Inflammatory macrophage (primary cell): ENCODE measurements around the gene TMEM51.

Experiments used
- DNase-seq, 2 donors: peaks; one replicate each; pipeline ENCODE4 v3.0.0-alpha.2; 2020 to 2022

Gene TMEM51

DNA sequence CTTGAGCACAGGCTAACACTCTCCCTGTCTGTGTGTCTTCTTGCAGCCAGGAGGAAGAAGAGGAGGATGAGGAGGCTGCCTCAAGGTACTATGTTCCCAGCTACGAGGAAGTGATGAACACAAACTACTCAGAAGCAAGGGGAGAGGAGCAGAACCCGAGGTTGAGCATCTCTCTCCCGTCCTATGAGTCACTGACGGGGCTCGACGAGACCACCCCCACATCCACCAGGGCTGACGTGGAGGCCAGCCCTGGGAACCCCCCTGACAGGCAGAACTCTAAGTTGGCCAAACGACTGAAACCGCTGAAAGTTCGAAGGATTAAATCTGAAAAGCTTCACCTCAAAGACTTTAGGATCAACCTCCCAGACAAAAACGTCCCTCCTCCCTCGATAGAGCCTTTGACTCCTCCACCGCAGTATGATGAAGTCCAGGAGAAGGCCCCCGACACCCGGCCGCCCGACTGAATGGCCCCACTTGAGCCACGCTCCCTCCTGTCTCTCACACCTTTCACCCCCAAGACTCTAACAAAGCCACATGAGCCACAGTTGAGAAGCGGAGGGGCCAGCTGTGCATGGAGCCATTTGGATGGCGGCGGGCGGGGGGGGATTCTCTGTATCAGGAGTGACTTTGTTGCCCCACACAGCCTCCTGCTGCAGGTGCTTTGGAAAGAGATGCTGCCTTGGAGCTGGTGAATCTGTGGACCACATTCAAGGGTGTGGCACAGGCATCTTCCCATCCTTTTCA, 65.9 kb downstream of the TMEM51 start:
- no peak for DNase-seq

DNA sequence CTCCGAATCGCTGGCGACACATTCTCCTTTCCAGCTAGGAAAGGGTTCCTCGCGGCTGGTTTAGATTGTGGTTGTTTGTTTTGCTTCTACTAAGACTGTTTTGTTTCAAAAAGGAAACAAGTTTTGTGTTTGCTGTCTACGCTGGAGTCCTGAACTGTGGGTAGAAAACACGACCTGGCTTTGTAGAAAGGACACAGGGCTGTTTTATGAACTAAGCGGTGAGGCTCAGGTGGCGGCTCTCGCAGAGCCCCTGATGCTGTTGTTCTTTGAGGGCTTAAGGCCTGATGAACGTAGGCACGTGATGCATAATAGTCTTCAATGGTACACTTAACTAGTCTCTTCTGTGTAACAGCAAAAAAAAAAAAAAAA, 66.5 kb downstream of the TMEM51 start:
- no peak for DNase-seq

DNA sequence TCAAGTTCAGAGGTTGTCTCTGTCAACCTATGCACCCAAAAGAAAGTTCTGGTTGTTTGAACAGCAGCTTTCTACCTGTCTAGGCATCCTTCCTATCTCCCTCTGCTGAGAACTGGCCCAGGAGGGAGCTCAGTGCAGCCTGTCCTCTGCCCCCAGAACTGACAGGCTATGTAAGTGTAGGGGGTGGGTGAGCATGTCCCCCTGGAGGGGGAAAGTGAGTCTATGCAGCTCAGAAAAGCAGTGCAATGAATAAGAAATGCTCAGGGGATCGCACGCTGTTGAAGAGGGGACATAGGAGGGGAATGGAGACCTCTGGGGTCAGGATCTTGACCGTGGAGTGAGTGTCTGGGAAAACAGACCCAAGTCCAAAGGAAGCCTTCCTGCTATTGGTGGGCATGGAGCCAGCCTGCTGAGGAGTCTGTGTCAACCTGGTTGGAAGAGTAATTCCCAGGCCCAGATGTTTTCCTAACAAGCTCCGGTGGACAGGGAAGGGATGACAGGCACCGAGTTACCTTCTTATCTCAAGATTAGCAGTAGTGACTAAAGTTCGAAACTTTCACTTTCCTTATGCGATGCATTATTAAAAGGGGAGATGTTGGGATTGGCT, 67.4 kb downstream of the TMEM51 start:
- no peak for DNase-seq

DNA sequence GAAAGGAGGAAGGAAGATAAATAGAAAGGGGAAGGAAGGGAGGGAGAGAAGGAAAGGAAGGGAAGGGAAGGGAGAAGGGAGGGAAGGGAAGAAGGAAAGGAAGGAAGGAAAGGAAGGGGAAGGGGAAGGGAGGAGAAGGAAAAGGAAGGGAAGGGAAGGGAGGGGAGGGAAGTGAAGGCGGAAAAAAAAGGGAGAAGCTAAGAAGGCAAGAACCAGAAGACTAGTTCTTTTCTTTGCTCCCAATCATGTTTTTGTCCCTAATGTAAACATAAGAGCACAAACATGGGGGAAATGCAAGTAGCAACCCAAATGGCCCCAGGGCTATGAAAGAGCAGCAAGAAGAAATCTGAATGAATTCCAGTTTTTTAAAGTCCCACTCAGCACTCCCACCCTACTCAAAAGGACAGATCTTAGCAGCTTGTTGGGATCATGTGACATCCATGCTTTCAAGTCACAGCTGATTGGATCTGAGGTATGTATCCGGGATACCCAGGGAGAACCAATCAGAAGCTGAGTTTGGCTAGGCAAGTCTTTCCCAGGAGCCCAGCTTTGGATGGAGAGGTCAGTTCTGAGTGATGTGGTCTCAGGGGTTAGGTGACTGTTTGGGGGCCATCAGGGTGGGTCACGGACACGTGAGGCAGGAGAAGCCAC, 69.2 kb downstream of the TMEM51 start:
- DNase-seq: no peak

DNA sequence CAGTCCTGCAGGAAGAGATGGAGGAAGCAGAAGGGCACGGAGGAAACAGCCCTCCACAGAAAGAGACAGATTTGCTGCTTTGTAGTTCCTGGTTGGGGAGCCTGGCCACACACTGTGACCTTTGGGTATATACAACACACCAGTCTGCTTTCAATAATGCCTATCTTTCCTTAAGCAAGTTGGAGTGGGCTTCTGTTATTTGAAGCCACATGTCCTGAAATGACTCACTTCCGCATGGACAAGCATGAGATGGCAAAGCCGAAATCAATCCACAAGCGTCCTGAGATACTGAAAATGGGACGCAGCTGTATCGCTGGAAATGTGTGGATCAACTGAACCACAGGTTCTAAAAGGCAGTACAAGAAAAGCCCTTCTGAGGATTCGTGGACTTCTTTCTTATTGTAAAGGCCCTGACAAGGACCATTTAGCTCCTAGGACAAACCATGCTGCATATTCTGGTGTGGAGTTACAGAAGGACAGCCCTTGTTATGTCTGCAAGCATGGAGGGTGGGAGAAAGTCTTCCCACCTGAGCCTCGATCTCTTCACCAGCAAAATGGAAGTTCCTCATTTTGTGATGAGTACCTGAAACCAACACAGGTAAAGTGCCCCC, 70.8 kb downstream of the TMEM51 start:
- DNase-seq: peak; percentile 90 to 93

DNA sequence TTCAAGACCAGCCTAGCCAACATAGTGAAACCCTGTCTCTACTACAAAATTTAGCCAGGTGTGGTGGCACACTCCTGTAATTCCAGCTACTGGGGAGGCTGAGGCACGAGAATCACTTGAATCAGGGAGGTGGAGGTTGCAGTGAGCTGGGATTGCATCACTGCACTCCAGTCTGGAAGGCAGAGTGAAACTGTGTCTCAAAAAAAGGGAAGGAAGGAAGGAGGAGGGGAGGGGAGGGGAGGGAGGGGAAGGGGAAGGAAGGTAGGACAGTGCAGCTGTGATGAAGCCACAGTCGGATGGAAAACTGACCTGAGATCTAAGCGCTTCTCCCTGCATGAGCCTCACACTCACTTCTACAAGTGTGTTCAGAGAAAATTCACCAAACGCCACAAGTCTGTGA, 71.4 kb downstream of the TMEM51 start:
- peak; percentile 38 to 43 for DNase-seq

DNA sequence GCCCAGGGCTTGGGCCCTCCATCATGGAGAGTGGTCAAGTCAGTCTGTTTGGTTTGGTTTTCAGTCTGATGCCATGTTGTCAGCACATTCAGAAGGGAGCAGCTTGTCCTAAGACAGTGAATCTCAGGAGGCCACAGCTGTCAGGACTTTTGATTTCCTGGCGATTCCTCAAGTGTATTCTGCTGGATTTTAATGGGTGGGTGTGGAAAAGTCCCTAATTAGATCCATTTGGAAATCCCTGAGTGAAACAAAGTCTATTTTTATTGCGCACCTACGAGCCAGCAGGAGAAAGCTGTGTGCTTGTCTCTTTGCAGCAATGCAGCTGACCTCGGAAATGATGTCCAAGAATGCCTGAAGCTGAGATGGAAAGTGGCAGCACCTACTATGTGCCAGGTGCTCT, 71.9 kb downstream of the TMEM51 start:
- no peak for DNase-seq

DNA sequence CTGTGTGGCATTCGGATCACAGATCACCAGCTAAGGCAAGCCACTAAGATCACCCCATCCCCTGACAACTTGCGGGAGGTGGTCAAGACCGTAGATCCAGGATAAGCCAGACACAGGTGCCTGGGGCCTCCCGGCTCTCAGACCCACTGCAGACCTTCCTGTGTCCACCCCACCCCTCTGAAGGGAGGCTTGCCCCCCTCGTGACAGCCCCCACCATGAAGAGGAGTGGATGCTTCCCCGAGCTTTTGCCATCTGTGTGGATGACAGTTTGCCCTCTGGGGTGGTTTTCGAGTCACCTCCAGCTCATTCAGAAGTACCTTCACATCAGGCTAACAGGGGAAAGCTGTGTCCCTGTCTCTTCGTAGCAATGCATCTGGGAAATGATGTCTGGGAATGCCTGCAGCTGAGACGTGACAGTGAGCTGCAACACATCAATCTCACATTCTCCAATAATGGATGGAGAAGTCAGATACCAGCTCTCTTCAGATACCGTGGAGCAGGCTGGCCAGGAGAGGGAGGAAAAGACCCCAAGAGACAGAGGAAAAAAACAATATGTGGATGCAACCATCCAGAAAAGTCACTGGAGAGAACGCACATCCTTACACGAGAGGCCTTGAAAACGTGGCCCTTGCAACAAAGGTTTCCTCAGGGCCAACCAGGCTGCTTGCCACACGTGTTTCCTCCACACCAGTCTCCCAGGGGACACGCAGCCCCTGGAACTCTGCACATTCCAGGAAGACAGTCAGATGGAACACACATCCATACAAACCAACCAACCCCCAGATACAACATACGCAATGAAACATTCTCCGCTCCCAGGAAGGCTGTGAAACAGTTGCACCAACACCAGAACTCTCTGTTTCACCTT, 73.1 kb downstream of the TMEM51 start:
- DNase-seq: no peak

DNA sequence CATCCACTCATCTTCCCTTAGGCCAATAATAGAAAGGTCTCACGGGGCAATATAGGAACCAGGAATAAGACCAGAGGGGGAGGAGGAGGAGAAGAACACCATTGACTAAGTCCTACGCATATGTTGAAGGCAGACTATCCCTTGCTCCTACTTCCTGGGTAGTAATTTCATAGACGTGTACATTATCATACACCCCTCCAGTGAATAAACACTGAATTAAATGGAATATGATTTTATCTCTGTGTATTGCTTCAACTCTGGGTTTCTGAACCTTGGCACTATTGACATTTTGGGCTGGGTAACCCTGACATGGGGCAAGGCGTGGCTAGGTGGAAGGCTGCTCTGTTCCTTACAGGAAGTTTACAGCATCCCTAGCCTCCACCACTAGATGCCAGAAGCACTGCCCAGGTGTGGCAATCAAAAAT, 76.2 kb downstream of the TMEM51 start:
- DNase-seq: peak; percentile 36 to 43

DNA sequence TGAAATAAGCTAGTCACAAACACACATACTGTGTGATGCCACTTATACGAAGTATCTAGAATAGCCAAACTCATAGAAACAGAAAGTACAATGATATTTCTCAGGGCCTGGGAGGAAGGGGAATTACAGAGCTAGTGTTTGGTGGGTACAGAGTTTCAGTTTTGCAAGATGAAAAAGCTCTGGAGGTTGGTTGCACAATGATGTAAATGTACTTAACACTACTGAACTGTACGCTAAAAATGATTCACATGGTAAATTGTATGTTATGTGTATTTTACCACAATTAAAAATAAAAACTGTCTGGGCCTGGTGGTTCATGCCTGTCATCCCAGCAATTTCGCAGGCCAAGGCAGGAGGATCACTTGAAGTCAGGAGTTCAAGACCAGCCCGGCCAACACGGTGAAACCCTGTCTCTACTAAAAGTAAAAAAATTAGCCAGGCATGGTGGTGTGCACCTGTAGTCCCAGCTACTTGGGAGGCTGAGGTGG, 78.2 kb downstream of the TMEM51 start:
- peak; percentile 82 to 90 for DNase-seq

DNA sequence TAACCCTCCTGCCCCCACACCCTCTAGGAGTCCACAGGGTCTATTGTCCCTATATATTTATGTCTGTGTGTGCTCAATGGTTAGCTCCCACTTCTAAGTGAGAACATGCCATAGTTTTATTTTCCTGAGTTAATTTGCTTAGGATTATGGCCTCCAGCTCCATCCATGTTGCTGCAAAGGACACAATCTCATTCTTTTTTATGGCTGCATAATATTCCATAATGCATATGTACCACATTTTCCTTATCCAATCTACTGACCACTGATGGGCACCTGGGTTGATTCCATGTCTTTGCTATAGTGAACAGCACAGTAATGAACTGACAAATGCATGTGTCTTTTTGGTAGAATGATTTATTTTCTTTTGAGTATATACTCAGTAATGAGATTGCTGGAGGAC, 80.1 kb downstream of the TMEM51 start:
- no peak for DNase-seq

DNA sequence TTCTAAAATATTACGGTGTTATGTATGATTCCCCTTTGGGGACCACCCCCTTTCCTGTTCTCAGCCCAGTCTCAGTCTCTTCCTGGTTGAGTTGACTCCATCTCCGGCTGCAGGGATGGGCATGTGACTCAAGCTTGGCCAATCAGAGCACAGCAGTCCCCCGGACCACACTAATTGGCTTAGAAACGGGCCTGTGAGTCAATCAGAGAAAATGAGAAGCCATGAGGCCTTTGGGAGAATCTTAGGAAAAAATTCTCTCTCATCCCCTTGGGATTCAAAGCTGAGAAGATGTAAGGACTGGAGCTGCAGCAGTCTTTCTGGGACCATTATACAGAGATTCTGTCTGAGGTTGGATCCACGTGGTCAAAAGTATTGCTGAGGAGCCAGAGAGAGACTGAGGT, 82.8 kb downstream of the TMEM51 start:
- DNase-seq: peak in 1 of 2 donors; percentile 65

DNA sequence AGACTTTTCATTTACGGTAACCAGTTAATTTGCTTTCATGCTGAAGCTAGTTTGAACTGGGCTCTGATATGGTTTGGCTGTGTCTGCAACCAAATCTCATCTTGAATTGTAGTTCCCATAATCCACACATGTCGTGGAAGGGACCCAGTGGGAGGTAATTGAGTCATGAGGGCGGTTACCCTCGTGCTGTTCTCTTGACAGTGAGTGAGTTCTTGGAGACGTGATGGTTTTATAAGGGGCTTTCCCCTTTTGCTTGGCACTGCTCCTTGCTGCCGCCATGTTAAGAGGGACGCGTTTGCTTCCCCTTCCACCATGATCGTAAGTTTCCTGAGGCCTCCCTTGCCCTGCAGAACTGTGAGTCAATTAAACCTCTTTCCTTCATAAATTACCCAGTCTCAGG, 83.2 kb downstream of the TMEM51 start:
- DNase-seq: peak; percentile 75 to 96

DNA sequence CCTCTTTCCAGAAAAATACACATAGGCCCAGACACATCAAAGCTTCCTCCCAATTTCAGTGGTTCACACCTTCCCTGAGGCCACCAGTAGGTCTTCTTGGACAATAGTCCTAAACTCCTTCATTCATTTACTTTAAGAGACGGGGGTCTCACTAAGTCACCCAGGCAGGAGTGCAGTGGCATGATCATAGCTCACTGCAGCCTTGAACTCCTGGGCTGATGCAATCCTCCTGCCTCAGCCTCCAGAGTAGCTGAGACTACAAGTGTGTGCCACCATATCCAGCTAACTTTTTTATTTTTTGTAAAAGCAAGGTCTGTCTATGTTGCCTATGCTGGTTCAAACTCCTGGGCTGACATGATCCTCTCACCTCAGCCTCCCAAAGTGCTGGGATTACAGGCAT, 85.2 kb downstream of the TMEM51 start:
- DNase-seq: no peak

DNA sequence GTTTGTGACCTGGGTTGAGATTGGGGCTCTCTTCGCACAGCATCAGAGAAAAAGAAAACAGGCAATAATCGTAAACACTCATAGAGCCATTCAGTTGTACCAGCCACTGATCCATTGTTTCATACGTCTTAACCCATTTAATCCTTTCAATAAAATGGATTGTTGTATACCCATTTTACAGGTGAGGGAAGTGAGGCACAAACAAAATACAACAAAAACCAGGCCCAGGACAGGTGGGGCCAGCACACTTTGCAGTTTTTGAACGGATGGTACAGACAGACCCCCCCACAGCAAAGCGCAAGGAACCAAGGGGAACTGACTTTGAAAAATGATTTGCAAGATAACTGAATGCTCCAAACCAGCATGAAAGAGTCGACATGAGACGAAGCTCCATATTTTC, 89.2 kb downstream of the TMEM51 start:
- DNase-seq: no peak

DNA sequence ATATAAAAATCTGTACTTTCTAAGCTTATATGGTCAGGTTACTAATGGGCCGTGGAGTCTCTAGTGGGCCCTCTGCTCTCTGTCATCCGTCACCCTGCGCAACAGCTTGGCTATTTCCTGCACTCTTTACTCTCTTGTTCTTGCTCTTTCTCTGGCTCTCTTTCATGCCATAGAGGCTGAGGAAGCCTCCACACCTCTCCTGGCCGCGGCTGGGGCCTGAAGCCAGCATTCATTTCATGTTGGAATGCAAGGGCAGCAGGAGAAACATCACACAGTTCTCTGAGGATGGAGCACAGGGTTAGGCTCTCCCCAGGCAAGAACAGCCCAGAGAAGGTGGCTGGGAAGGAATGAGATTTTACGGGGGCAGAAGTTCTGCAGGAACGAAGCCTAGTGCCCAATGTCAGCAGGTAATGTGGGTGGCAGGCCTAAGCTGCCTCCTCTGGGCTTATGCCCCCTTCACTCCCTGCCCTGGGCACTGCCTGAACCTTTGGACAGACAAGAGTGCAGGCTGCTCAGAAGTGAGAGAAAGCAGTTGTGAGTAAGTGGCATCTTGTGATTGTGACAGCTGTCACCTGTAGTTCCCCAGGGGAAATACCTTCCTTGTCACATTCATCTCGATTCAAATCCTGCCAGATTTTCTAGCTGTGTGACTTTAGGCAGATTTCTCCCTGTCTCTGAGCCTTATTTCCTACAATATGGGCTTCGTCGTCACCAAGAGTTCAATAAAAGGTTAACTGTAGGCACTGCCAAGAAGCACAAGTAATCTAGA, 89.9 kb downstream of the TMEM51 start:
- no peak for DNase-seq

DNA sequence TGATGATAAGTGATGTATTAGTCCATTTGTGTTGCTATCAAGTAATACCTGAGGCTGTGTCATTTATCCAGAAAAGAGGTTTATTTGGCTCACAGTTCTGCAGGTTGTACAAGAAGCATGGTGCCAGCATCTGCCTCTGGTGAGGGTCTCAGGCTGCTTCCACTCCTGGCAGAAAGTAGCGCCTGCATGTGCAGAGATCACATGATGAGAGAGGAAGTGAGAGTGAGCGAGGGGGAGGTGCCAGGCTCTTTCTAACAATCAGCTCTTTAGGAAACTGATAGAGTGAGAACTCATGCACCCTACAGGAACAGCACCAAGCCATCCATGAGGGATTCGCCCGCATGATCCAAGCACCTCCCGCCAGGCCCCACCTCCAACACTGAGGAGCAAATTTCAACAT, 91.3 kb downstream of the TMEM51 start:
- no peak for DNase-seq

DNA sequence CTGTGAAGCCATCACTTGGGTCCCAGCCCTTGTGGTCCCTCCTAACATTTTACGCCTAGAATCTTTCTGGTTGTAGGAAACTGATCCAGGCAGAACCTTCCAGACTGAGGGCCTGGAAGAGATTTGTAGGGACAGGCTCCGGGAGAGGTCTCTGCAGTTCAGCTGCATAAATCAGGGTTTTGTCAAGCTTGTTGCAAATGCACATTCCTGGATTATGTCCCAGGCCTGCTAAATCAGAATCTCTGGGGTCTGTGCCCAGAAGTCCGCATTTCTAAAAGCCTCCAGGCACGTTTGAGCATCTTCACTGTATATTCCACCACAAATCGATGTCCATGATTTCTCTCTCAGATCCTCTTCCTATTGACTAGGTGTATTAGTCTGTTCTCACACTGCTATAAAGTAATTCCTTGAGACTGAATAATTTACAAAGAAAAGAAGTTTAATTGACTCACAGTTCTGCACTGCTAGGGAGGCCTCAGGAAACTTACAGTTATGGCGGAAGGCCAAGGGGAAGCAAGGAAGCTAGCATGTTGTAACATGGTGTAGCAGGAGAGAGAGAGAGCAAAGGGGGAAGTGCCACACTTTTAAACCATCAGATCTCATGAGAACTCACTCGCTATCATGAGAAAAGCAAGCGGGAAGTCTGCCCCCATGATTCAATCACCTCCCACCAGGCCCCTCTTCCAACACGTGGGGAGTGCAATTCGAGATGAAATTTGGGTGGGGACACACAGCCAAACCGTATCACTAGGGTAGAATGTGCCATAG, 92.2 kb downstream of the TMEM51 start:
- DNase-seq: peak; percentile 81 to 82

DNA sequence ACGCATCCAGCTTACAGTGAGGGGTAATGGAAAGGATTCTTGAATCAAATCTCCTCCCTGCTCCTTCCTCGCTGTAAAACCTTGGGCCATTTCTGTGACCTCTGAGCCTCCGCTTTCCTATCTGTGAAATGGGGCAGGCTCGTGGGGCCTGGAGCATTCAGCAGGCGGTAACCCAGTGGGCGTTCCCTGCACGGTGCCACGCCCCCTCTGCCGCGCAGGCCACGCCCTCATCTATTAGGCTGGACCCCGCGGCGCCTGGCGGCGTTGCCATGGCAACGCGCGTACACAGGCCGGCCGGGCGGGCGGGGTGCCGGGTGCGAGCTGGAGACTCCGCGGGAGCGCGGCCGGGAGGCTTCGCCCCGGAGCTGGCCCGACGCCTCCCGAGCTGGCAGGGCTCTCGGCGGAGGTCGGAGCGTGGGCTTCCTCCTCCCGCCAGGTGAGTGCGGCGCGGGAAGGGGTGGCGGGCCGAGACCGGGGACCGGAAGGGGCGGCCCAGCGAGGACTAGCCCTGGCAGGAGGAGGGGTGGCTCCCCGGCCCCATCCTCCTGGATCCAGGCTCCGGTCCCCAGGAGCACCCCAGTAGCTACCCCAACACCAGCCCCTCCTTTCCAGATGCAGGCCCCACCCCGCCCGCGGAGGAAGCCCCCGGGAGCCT, 93.5 kb downstream of the TMEM51 start, which contains the start of gene FHAD1:
Gene FHAD1, plus strand, starts transcription at position 264 of the 655 bp plus-strand sequence. CDS start 4,562 bp downstream, outside the sequence.
- DNase-seq: no peak

DNA sequence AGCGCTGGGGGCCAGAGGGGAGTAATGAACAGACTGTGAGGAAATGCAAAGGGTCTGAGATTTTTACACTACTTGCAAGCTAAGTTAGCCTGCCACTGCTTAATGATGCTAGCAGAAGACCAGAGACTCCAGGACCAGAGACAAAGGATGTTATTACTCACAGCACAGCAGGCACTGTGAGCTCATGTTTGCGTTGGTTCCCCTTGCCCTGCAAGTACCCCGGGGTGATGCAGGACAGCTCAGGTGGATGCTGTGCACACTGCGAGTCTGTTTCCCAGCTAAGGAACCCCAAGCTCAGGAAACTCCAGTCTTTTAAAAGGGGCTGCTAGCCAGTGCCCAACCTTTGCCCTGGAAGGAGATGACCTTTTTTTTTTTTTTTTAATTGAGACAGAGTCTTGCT, 94.7 kb downstream of the TMEM51 start:
- no peak for DNase-seq
